HG02973 (cell line): Measurements from ENCODE around the gene OMP.

ENCODE experiments used
- ATAC-seq: cut with Tn5 transposase; IDR thresholded peaks from one replicate; pipeline ENCODE4 v1.9.1; 2021; ENCODE audit warnings: moderate library complexity; ENCODE audit not compliant: unreplicated experiment

OMP gene

DNA sequence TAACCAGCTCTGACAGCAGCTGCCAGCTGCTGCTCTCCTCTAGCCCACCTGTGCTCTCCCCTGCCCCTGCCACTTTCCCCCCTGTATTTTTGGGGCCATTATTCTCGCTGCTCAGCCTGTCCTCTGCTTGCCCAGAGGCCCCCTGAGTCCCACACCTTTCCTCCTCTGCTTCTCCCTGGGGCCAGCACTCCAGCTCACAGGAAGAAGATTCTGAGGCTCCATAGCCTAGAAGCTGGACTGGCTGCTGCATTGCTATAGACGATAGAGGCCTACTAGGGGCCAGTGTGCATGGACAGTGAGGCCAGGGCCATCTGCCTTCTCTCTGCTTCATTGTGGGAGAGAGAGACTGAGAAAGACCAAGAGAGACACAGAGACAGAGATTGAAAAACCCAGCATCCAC is 679 bp downstream of the OMP start:
- ATAC-seq, result no peak

GRCh38 chr11:77104727-77105126 is 2.1 kb downstream of the OMP start:
- no peak for ATAC-seq

DNA sequence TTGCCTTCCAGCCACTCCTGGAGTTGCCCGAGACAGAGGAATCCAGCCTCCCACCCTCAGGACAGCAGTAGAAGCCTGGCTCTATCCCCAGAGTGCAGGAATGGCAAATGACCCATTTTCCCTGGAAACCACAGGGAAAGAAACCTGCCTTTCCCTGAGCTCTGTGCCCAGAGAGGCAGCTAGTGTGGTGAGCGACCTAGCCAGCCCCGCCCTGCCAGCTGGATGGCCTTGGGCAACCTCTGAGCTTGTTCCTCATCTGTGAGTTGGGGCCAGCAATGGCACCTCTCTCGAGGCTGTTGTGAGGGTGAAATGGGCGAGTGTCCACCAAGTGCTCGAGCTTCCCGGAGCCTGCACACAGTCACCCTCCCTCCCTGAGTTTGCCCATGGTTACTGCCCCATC is 3.7 kb downstream of the OMP start:
- no peak for ATAC-seq

DNA sequence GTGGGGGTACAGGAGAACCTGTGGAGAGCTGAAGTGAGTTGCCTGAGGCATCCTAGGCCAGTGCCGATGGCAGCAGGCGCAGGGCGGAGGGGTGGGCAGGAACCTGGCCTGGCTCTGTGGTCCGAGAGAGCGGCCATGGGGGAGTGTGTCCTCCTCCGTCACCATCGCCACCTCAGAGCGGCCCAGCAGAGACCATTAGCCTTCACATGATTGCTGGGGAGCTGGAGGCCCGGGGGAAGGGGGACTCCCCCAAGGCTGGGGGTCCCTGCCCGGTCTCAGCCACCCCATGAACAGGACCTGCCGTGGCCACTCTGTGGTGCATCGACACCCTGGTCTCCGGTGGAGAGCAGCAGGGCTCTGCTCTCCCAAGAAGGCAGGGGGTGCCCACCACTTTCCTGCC is 4.1 kb downstream of the OMP start:
- no peak for ATAC-seq

GRCh38 chr11:77107950-77108349 is 5.3 kb downstream of the OMP start:
- ATAC-seq, result no peak

DNA sequence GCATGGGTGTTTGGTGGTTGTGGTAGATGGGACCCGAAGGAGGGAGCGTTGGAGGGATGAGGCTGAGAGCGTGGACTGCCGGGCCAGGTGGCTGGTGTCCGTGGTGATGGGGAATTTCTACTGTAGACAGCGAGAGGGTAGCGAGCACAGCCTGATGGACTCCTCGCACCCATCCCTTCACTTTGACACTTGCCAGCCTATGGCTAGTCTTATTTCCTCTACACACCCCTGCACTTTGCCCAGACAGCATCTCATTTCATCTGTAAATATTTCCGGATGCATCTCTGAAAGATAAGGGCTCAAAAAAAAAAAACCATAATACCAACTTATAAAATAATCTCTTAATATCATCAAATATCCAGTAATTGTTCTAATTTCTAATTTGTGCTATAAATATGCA is 5.8 kb downstream of the OMP start:
- ATAC-seq, result no peak

- no peak for ATAC-seq
Observed at GRCh38 chr11:77109236-77110019, 6.8 kb downstream of the OMP start.

DNA sequence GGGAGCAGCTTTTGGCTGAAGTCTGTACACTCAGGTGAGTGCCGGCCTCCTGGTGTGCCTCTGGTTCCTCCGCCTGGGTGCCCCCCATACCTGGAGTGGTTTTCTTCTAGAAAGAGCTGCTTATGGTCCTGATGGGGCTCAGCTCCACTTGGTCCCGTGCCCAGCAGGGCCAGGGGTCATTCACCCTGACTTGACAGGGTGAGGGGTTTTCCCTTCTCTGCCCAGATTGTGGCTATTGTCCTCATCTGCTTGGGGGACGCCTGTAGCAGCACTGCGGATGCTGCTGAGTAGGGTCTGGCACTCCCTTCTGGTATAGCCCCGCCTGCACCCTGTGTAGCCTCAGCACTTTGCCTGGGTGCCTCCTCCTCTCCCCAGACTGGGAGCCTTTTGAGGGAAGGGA is 8.2 kb downstream of the OMP start:
- ATAC-seq, result no peak

DNA sequence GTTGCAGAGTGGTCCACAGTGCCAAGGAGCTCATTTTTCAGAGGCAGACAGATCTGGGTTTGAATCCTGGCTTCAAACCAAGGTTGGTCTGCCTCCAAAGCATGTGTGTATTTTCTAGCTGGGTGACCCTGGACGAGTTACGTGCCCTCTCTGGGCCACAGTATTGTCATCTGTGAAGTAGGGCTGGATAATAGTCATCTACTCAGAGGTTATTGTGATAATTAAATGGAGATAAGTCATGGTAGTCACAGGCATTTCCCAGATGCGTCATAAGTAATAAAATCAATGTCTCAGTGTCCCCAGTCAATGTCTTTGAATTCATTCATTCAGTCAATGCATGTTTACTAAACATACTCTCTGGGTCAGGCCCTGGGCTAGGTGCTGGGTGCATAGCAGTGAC is 8.6 kb downstream of the OMP start:
- ATAC-seq, result no peak

GRCh38 chr11:77111946-77112345 is 9.3 kb downstream of the OMP start:
- ATAC-seq, result no peak

DNA sequence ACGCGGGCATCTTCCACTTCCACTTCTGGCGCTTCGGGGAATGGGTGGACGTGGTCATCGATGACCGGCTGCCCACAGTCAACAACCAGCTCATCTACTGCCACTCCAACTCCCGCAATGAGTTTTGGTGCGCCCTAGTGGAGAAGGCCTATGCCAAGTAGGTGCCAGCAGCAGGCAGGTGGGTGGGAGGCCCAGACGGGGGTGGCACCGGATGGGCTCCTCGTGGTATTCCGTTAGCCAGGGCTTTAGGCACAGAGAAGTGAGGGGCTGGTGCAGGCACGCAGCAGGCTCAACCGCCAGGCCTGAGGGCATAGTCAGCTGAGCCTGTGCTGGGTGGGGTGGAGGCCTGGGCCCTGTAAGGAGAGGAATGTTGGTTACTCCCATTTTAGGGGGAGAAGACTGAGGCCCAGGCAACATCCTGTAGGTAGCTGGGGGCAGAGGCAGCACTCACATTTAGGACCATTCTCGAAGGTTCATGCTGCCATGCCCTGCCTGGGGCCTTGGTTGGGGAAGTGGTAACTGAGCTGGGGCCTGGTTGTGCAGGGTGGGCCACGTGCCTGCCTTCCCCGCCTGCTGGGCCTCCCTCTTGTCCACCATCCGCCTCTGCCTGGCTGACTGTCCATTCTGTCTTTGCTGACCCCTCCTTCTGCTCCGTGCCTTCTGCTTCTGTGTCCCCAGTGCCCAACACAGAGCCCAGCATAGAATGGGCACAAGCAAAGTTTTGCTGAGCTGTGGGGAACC is 10.2 kb downstream of the OMP start:
- no peak for ATAC-seq

DNA sequence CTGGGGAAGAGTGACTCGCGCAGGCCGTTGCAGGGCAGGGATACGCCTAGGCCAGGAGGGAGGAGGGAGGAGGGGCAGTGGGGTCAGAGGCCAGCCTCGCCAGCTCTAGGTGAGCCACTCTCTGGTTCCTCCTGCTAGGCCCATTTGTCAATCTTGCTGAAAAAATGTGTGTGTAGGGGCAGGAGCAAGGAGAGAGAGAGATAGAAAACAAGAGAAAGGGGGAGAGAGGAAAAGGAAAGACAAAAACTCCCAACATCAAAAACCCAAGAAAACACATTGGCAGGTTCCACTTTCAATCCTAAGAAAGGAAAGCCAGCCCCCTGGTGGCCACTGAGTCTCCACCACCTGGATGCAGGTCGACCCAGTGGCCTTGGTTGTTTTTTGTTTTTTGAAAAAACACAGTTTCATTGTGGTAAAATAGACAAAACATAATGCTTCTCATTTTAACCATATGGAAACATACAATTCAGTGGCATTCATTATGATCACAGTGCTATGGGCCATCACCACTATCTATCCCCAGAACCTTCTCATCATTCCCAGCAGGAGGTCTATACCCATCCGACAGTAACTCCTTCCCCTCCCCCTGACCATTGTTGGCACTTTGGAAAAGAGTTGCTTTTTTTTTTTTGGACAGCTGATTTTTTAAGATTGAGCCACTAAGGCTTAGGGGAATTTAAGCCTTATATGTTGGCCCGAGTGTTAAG is 10.9 kb downstream of the OMP start:
- no peak for ATAC-seq

DNA sequence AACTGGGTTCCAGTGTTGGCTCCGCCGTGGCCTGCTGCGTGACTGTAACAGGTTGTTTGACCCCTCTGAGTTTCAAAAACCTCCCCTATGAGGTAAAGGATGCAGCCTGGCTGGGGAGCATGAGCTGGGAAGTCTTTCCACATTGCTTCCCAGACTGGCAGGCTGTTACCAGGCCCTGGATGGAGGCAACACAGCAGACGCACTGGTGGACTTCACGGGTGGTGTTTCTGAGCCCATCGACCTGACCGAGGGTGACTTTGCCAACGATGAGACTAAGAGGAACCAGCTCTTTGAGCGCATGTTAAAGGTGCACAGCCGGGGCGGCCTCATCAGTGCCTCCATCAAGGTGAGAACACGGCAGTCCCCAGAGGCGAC is 11.4 kb downstream of the OMP start:
- no peak for ATAC-seq

DNA sequence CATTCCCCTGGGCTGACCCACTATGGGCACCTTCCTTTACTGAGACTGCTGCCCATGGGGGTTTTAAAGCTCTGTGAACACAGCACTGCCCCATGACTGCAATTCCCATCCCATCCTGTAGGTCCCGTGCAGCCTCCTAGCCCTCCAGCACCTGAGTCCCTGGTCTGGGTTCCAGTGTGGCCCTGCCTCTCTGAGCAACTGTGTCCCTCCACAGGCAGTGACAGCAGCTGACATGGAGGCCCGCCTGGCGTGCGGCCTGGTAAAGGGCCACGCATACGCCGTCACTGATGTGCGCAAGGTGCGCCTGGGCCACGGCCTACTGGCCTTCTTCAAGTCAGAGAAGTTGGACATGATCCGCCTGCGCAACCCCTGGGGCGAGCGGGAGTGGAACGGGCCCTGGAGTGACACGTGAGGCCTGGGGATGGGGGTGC is 12.6 kb downstream of the OMP start:
- no peak for ATAC-seq

DNA sequence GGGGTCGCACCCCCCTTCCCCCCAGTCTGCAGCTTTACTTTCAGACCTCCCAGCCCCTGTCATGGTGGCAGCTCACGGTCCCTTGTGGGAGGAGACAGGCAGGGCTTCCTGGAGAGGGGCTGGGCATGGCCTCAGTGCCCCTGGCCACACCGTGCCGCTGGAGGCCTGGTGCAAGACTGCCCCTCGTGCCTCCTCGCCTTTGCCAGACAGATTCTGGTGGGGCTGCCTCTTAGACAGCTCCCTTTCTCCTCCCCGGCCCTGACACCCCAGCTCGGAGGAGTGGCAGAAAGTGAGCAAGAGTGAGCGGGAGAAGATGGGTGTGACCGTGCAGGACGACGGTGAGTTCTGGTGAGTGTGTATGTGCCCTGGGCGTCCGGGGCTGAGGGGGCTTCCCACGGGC is 13.3 kb downstream of the OMP start:
- no peak for ATAC-seq

GRCh38 chr11:77117492-77117891 is 14.9 kb downstream of the OMP start:
- no peak for ATAC-seq

GRCh38 chr11:77118086-77118485 is 15.4 kb downstream of the OMP start:
- ATAC-seq, result no peak

DNA sequence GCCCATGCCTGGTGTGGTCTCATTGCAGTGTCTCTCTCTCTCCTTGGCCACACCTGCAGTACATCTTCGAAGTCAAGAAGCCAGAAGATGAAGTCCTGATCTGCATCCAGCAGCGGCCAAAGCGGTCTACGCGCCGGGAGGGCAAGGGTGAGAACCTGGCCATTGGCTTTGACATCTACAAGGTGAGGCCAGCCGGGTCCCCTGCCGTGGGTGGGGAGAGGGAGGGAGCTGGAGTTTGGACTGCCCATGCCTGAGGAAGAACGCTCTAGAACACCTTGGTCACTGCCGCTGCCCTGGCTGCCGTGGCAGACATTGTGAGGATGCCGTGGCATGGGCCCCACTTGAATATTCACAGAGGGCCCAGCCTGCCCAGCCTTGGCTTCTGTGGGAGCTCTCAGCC is 16.3 kb downstream of the OMP start:
- no peak for ATAC-seq

- ATAC-seq, result no peak
Observed at GRCh38 chr11:77119531-77119936, 16.9 kb downstream of the OMP start.

DNA sequence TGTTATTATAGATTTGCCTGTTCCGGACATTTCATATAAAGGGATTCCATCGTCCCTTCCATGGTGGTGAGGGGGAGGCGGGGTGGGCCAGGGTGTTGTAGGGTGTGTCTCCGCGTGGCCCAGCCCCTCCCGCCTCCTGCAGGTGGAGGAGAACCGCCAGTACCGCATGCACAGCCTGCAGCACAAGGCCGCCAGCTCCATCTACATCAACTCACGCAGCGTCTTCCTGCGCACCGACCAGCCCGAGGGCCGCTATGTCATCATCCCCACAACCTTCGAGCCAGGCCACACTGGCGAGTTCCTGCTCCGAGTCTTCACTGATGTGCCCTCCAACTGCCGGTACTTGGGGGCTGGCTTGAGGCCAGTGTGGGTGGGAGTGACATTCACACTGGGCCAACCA is 17.9 kb downstream of the OMP start:
- ATAC-seq, result no peak

- no peak for ATAC-seq
Observed at GRCh38 chr11:77121096-77121640, 18.5 kb downstream of the OMP start.
